GOT3 (cell line): Measurements from ENCODE around the gene PCIF1.
"Not testable (repeated sequence)": the region's sequence is repeated elsewhere in the genome, so short reads cannot be mapped to it uniquely, and the experiment has no call there.

ENCODE experiments used
- DNase-seq: peaks from one replicate; lab custom pipeline; 2025; ENCODE audit warnings: mixed read lengths; lab: John Stamatoyannopoulos, UW

Gene PCIF1

GRCh38 chr20:45994761-45995493, 60.4 kb downstream of the PCIF1 start:
- no peak for DNase-seq

- not testable (repeated sequence) for DNase-seq
Observed at GRCh38 chr20:45995495-45996097, 61.1 kb downstream of the PCIF1 start.

- DNase-seq, result no peak
Observed at GRCh38 chr20:45997187-45997586, 62.7 kb downstream of the PCIF1 start.
